HepG2 (cell line): ENCODE measurements around the gene CAP2. TPM values are rescaled to one million over a fixed set of nuclear protein-coding genes. Genes with fewer than 3 reads are reported as not detected.

Experiments
- GABPA ChIP-seq, 2 experiments: IDR thresholded peaks; 2 replicates each; pipeline ENCODE4 v1.6.1; 2011 to 2016; ENCODE audit warnings: low read depth in 2 of 2, low read length in 1 of 2, missing biosample characterization in 1 of 2, missing genetic modification characterization in 1 of 2
- HDAC1 ChIP-seq: sonication (generic); formaldehyde crosslinking; IDR thresholded peaks from 2 replicates; pipeline ENCODE4 v1.5.1; 2020; ENCODE audit warnings: mild to moderate bottlenecking, missing genetic modification reagents
- HMGXB3 ChIP-seq: sonication (generic); formaldehyde crosslinking; IDR thresholded peaks from 2 replicates; pipeline ENCODE4 v1.4.0; 2020; ENCODE audit warnings: missing genetic modification reagents, borderline replicate concordance
- NBN ChIP-seq: fragments of 450-650 bp; conservative IDR thresholded peaks from 2 replicates; pipeline ENCODE4 v1.6.1; 2017
- SRF ChIP-seq: IDR thresholded peaks from 2 replicates; pipeline ENCODE4 v1.6.1; 2011; ENCODE audit warnings: mild to moderate bottlenecking, low read depth, low read length, moderate library complexity
- TBX2 ChIP-seq: sonication (generic); formaldehyde crosslinking; IDR thresholded peaks from 2 replicates; pipeline ENCODE4 v1.5.0; 2020; ENCODE audit warnings: missing genetic modification reagents, mild to moderate bottlenecking, borderline replicate concordance
- XRCC5 ChIP-seq: fragments of 200-400 bp; formaldehyde crosslinking; optimal IDR thresholded peaks from 2 replicates; pipeline ENCODE3; 2017; ENCODE audit warnings: mild to moderate bottlenecking, low read length
- ZHX2 ChIP-seq, 2 experiments: sonication (generic) in 1 of 2; formaldehyde crosslinking in 1 of 2; IDR thresholded peaks; 2 replicates each; pipeline versions ENCODE4 v1.6.1 to v1.9.0; 2014 to 2022; ENCODE audit warnings: antibody characterized with exemption in 1 of 2, borderline replicate concordance in 1 of 2, inconsistent platforms in 1 of 2, low read depth in 1 of 2, missing genetic modification reagents in 1 of 2
- ZMYM3 ChIP-seq: sonication (generic); formaldehyde crosslinking; IDR thresholded peaks from 2 replicates; pipeline ENCODE4 v1.5.1; 2020; ENCODE audit warnings: mild to moderate bottlenecking, missing genetic modification reagents
- ZNF687 ChIP-seq: sonication (generic); formaldehyde crosslinking; IDR thresholded peaks from 2 replicates; pipeline ENCODE4 v1.5.1; 2020; ENCODE audit warnings: mild to moderate bottlenecking, missing genetic modification reagents, moderate library complexity
- ZNF784 ChIP-seq: sonication (generic); formaldehyde crosslinking; IDR thresholded peaks from 2 replicates; pipeline ENCODE4 v1.5.1; 2020; ENCODE audit warnings: missing genetic modification reagents, mild to moderate bottlenecking, borderline replicate concordance
- polyA plus RNA-seq, 8 experiments: library from polyadenylated mRNA; depleted of rRNA in 3 of 8; stranded (reverse) in 7 of 8; unstranded in 1 of 8; fragments of >200 nt; fragmentation: Illumina TruSeq in 4 of 8; extraction: Trizol in 4 of 8; gene quantifications; 2 replicates each; pipeline versions ENCODE4 v1.2.1 to v1.2.3, GENCODE V29; 2011 to 2016; ENCODE audit warnings: low read depth in 4 of 8, missing spikeins in 1 of 8, mixed read lengths in 1 of 8; ENCODE audit not compliant: insufficient read depth in 1 of 8
- total RNA-seq, 5 experiments: library from RNA; depleted of rRNA; stranded (reverse); fragments of >200 nt; fragmentation: Illumina TruSeq; extraction: Trizol; gene quantifications; 2 replicates each; pipeline ENCODE4 v1.2.3, GENCODE V29; 2016; ENCODE audit warnings: low read depth in 1 of 5

The CAP2 gene
- total and polyA plus RNA-seq, 2 of the 13 experiments (the other 11 are each of a cell fraction or from before 2014, with no cell fraction given): 7.9 to 53.1 TPM

GRCh38 chr6:17392978-17393891 lies at the start of gene CAP2 (continued):
- peak; percentile 60; the same call in 1 of the 2 replicates for TF ChIP-seq HMGXB3 (CRISPR knock-in tag)
- TF ChIP-seq GABPA (IDR thresholded peaks at IDR 0.05; ENCODE audit: low read depth, low read length): no peak
- peak; percentile 52; the same call in 1 of the 2 replicates for TF ChIP-seq GABPA (CRISPR knock-in tag; IDR thresholded peaks at IDR 0.05; ENCODE audit: low read depth)
- no peak for TF ChIP-seq ZHX2 (IDR thresholded peaks at IDR 0.05; ENCODE audit: low read depth)
- TF ChIP-seq ZHX2 (CRISPR knock-in tag; IDR thresholded peaks at IDR 0.05; ENCODE audit: borderline replicate concordance): no peak
- TF ChIP-seq ZNF784 (CRISPR knock-in tag): peak; percentile 65
- TF ChIP-seq ZNF687 (CRISPR knock-in tag): peak; percentile 90
- TF ChIP-seq SRF: peak; percentile 58; the same call in 1 of the 2 replicates
- TF ChIP-seq TBX2 (CRISPR knock-in tag): peak; percentile 72
- TF ChIP-seq NBN: no peak
- TF ChIP-seq XRCC5: peak; percentile 21
- TF ChIP-seq HDAC1 (CRISPR knock-in tag): peak; percentile 86
- TF ChIP-seq ZMYM3: peak; percentile 61
